Uterus (tissue), 4 donors: Measurements from ENCODE around the gene KLHL18. TPM values are rescaled to one million over a fixed set of nuclear protein-coding genes. Genes with fewer than 3 reads are reported as not detected.
"Not testable (repeated sequence)": the region's sequence is repeated elsewhere in the genome, so short reads cannot be mapped to it uniquely, and the experiment has no call there.

Experiments
- DNase-seq, 2 donors: peaks; one replicate each; pipeline ENCODE4 v3.0.0-alpha.2; 2019 to 2020
- H3K27ac ChIP-seq, 2 donors: fragments of 200-600 bp; sonication (generic); 1 replicate in 1 of 2; 2 replicates in 1 of 2; pipeline ENCODE4 v1.5.1; 2016 to 2018
- H3K27me3 ChIP-seq, 2 donors: fragments of 200-600 bp; sonication (generic); one replicate each; pipeline ENCODE4 v1.5.1; 2018 to 2019; ENCODE audit warnings: control low read depth in 1 of 2
- H3K36me3 ChIP-seq, 2 donors: fragments of 200-600 bp; sonication (generic); one replicate each; pipeline ENCODE4 v1.5.1; 2019; ENCODE audit warnings: control low read depth in 1 of 2
- H3K4me1 ChIP-seq, 2 donors: fragments of 200-600 bp; sonication (generic); one replicate each; pipeline ENCODE4 v1.5.1; 2018 to 2019; ENCODE audit warnings: control low read depth in 1 of 2
- H3K4me3 ChIP-seq, 2 donors: fragments of 200-600 bp; sonication (generic); 1 replicate in 1 of 2; 2 replicates in 1 of 2; pipeline ENCODE4 v1.5.1; 2018 to 2019; ENCODE audit warnings: mild to moderate bottlenecking in 1 of 2
- H3K9me3 ChIP-seq, 2 donors: fragments of 200-600 bp; sonication (generic); one replicate each; pipeline ENCODE4 v1.5.1; 2019; ENCODE audit warnings: control low read depth in 1 of 2
- POLR2A ChIP-seq, 2 donors: fragments of 450-650 bp; IDR thresholded peaks; one replicate each; pipeline ENCODE4 v1.6.1; 2016; ENCODE audit warnings: antibody characterized with exemption in 2 of 2, mild to moderate bottlenecking in 1 of 2, moderate library complexity in 1 of 2
- intact Hi-C: fragments of 100-400 bp; cut with DNase I; formaldehyde crosslinking; loops from one replicate; pipeline ENCODE4 v1.15.1; 2023; ENCODE audit warnings: low total_unique reads
- total RNA-seq, 4 donors: library from RNA; depleted of rRNA in 3 of 4; stranded (reverse); fragments of >200 nt in 3 of 4; gene quantifications; one replicate each; pipeline versions ENCODE4 v1.1.0 to v1.2.4, GENCODE V29; 2014 to 2023
- TF ChIP-seq, protein P1 (sequence below), 4 experiments: fragments of 200-600 bp in 2 of 4; fragments of 450-650 bp in 2 of 4; sonication (generic) in 2 of 4; IDR thresholded peaks; one replicate each; pipeline ENCODE4 v1.5.1; 2016 to 2019; ENCODE audit warnings: antibody characterized with exemption in 4 of 4, mild to moderate bottlenecking in 2 of 4, moderate library complexity in 1 of 4
- donor health status: DM: yes; HTN: yes; CAD: no.

The KLHL18 gene
- total RNA-seq, 4 donors from 2014 or later, result 1.3 to 32.9 (median 15.0) TPM

DNA sequence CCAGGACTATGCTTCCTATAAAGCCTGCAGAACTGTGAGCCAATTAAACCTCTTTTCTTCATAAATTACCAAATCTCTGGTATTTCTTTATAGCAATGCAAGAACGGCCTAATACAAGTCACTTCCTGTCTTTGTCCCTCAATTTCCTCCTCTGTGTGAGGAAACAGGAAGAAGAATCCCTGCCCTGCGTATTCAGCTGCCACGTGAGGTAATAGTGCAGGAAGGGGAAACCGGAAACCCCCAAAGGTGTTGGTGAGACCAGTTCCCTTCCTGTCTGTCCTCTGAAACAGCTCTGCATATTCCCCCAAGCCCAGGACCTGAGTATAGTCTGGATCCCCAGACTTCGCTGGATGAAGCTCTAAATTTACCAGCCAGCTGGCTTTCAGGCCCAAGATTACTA is 80.0 kb downstream of the KLHL18 start:
- Histone ChIP-seq H3K36me3 (no peaks in the 10 kb centered on the region), H3K27ac (peak overlapping the region in 1 of 2 donors; percentile 15), H3K4me1 (no peaks in the 10 kb centered on the region), H3K4me3 (no peak overlapping the region), H3K9me3 (no peaks in the 10 kb centered on the region), H3K27me3 (no peaks in the 10 kb centered on the region)
- intact Hi-C loops, result no loop called here
- TF ChIP-seq POLR2A (IDR thresholded peaks at IDR 0.05), result no peak
- TF ChIP-seq, protein P1, sequence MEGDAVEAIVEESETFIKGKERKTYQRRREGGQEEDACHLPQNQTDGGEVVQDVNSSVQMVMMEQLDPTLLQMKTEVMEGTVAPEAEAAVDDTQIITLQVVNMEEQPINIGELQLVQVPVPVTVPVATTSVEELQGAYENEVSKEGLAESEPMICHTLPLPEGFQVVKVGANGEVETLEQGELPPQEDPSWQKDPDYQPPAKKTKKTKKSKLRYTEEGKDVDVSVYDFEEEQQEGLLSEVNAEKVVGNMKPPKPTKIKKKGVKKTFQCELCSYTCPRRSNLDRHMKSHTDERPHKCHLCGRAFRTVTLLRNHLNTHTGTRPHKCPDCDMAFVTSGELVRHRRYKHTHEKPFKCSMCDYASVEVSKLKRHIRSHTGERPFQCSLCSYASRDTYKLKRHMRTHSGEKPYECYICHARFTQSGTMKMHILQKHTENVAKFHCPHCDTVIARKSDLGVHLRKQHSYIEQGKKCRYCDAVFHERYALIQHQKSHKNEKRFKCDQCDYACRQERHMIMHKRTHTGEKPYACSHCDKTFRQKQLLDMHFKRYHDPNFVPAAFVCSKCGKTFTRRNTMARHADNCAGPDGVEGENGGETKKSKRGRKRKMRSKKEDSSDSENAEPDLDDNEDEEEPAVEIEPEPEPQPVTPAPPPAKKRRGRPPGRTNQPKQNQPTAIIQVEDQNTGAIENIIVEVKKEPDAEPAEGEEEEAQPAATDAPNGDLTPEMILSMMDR (IDR thresholded peaks at IDR 0.05), result no peak
- no peak for DNase-seq

DNA sequence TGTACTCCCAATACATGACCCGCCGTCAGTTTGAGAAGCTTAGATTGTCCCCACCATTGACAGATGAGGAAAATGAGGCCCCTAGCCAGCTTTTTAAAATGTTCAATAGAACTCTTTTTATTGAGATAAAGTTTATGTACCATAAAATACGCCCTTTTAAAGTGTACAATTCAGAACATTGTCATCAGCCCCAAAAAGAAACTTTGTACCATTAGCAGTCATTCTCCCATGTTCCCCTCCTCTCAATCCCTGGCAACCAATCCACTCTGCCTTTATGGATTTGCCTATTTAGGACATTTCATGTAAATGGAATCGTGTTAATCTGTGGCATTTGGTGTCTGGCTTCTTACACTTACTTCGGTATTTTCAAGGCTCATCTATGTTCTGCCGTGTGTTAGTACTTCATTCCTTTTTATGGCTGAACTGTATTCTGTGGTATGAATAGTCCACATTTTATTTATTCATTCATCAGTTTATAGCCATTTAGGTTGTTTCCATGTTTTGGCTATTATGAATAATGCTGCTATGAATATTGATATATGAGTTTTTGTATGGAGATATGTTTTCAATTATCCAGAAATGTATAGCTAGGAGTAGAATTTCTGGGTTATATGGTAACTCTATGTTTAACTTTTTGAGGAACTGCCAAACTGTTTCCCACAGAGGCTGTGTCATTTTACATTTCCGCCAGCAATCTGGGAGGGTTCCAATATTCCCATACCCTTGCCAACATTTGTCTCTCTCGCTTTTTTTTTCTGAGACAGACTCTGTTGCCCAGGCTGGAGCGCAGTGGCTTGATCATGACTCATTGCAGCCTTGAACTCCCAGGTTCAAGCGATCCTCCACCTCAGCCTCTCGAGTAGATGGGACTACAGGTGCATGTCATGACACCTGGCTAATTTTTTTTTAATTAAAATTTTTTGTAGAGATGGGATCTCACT is 82.7 kb downstream of the KLHL18 start:
- intact Hi-C loops, result no loop called here
- no peak for DNase-seq
- Histone ChIP-seq H3K36me3 (no peaks in the 10 kb centered on the region), H3K9me3 (no peaks in the 10 kb centered on the region), H3K27me3 (no peaks in the 10 kb centered on the region), H3K27ac (no peak overlapping the region), H3K4me3 (no peak overlapping the region), H3K4me1 (no peaks in the 10 kb centered on the region)
- no peak for TF ChIP-seq POLR2A (IDR thresholded peaks at IDR 0.05)
- TF ChIP-seq, protein P1 (IDR thresholded peaks at IDR 0.05), result no peak

DNA sequence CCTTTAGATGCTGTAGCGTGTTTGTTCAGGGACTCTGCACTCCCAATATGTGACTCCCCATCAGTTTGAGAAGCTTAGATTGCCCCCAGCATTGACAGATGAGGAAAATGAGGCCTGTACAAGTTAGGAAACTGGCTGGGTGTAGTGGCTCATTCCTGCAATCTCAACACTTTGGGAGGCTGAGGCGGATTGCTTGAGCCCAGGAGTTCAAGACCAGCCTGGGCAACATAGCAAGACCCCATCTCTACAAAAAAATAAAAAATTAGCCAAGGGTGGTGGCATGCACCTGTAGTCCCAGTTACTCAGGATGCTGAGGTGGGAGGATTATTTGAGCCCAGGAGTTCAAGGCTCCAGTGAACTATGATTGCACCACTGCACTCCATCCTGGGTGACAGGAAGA is 84.1 kb downstream of the KLHL18 start:
- H3K4me1 ChIP-seq, result no peaks in the 10 kb centered on the region
- H3K27me3 ChIP-seq, result no peaks in the 10 kb centered on the region
- no peak overlapping the region for H3K27ac ChIP-seq
- TF ChIP-seq, protein P1 (IDR thresholded peaks at IDR 0.05), result no peak
- TF ChIP-seq POLR2A (IDR thresholded peaks at IDR 0.05), result no peak
- no peak for DNase-seq
- intact Hi-C loops, result no loop called here
- H3K36me3 ChIP-seq, result no peaks in the 10 kb centered on the region
- H3K4me3 ChIP-seq, result no peak overlapping the region
- H3K9me3 ChIP-seq, result no peaks in the 10 kb centered on the region

DNA sequence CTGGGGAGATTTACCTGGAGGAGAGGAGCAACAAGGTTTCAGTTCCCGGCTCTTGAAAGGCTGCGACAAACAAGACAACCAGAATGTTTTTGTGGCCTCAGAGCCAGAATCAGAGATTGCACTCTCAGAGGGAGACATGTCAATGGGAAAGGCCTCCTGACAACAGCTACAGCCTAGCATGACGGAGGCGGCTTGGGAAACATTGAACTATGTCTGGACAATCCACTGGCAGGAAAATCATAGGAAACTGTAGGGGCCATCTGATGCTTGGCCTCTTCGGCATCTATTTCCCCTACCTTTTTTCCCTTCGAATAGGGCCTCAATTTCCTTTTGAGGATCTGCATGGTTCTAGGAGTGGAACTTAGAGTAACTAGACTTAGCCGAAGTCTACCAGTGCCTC is 84.9 kb downstream of the KLHL18 start:
- no peaks in the 10 kb centered on the region for H3K9me3 ChIP-seq
- H3K4me1 ChIP-seq, result no peaks in the 10 kb centered on the region
- no peak overlapping the region for H3K4me3 ChIP-seq
- H3K27ac ChIP-seq, result no peak overlapping the region
- H3K36me3 ChIP-seq, result no peaks in the 10 kb centered on the region
- no peak for TF ChIP-seq POLR2A (IDR thresholded peaks at IDR 0.05)
- TF ChIP-seq, protein P1 (IDR thresholded peaks at IDR 0.05), result no peak
- intact Hi-C loops, result no loop called here
- no peaks in the 10 kb centered on the region for H3K27me3 ChIP-seq
- DNase-seq, result no peak

DNA sequence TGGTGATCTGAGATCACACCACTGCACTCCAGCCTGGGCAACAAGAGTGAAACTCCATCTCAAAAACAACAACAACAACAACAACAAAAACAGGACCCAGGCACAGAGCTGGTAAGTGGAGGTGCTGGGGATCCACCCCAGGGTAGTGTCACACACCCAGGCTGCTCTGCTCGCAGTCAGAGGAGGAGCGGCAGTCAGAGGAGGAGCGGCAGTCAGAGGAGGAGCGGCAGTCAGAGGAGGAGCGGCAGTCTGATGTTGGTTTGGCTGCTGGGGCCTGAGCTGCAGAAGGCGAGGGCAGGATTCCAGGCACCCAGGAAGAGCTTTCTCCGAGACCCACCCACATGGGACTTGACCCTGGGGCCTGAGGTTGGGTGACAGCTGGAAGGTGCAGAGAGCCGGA is 87.3 kb downstream of the KLHL18 start:
- H3K9me3 ChIP-seq, H3K4me1 ChIP-seq, intact Hi-C loops, H3K27ac ChIP-seq, H3K27me3 ChIP-seq, H3K4me3 ChIP-seq, DNase-seq, H3K36me3 ChIP-seq: not testable (repeated sequence)
